HEK293 (cell line): ENCODE measurements around the gene ABCC12.

Experiments used
- CTCF ChIA-PET: fragments of 350-600 bp; formaldehyde crosslinking; extraction: SDS; loops from one replicate; lab custom pipeline; 2021; ENCODE audit warnings: antibody characterized with exemption; lab: Yijun Ruan, JAX
- POLR2A ChIA-PET: fragments of 300-600 bp; formaldehyde crosslinking; extraction: SDS; loops from one replicate; lab custom pipeline; 2020; ENCODE audit warnings: antibody characterized with exemption, inconsistent platforms; lab: Yijun Ruan, JAX
- H3K27ac ChIP-seq: fragments of 200-500 bp; sonication (Bioruptor generic); 2 replicates; pipeline ENCODE4 v1.5.1; 2014; ENCODE audit warnings: low read depth, low read length, control low read depth, inconsistent platforms; ENCODE audit errors: extremely low read depth
- H3K36me3 ChIP-seq, 2 experiments: fragments of 200-500 bp in 1 of 2; sonication (Bioruptor generic) in 1 of 2; 1 replicate in 1 of 2; 2 replicates in 1 of 2; pipeline ENCODE4 v1.5.1; 2014 to 2017; ENCODE audit warnings: inconsistent platforms in 2 of 2, low read length in 2 of 2; ENCODE audit not compliant: control insufficient read depth in 2 of 2, insufficient read depth in 1 of 2
- H3K4me1 ChIP-seq: fragments of 200-500 bp; sonication (Bioruptor generic); 2 replicates; pipeline ENCODE4 v1.5.1; 2014; ENCODE audit warnings: mild to moderate bottlenecking, low read length, inconsistent platforms; ENCODE audit not compliant: control insufficient read depth, insufficient read depth
- H3K4me3 ChIP-seq: 2 replicates; pipeline ENCODE4 v1.5.1; 2011; ENCODE audit warnings: low read depth, mild to moderate bottlenecking, control low read depth, low read length, moderate library complexity
- H3K9me3 ChIP-seq: fragments of 200-500 bp; sonication (Bioruptor generic); 2 replicates; pipeline ENCODE4 v1.5.1; 2014; ENCODE audit warnings: low read depth, low read length, inconsistent platforms; ENCODE audit not compliant: control insufficient read depth, insufficient read depth
- BCL11A ChIP-seq: fragments of 450-650 bp; formaldehyde crosslinking; IDR thresholded peaks from 2 replicates; pipeline ENCODE4 v1.5.1; 2016; ENCODE audit warnings: low read depth, missing biosample characterization, missing genetic modification characterization
- EGR2 ChIP-seq: fragments of 450-650 bp; formaldehyde crosslinking; IDR thresholded peaks from 2 replicates; pipeline ENCODE4 v1.5.1; 2016; ENCODE audit warnings: low read depth, missing biosample characterization, missing genetic modification characterization
- KLF17 ChIP-seq: fragments of 450-650 bp; formaldehyde crosslinking; IDR thresholded peaks from 2 replicates; pipeline ENCODE4 v1.5.1; 2016; ENCODE audit warnings: missing biosample characterization, missing genetic modification characterization
- PRDM2 ChIP-seq: fragments of 450-650 bp; formaldehyde crosslinking; IDR thresholded peaks from 2 replicates; pipeline ENCODE4 v1.5.1; 2016; ENCODE audit warnings: missing biosample characterization, missing genetic modification characterization, borderline replicate concordance
- REST ChIP-seq: fragments of 450-650 bp; formaldehyde crosslinking; IDR thresholded peaks from 2 replicates; pipeline ENCODE4 v1.5.1; 2016; ENCODE audit warnings: missing biosample characterization, missing genetic modification characterization
- TCF7L2 ChIP-seq: IDR thresholded peaks from 2 replicates; pipeline ENCODE4 v1.6.1; 2011; ENCODE audit warnings: low read depth, mild to moderate bottlenecking, inconsistent platforms, low read length, moderate library complexity, borderline replicate concordance
- ZBTB48 ChIP-seq: fragments of 450-650 bp; formaldehyde crosslinking; IDR thresholded peaks from 2 replicates; pipeline ENCODE4 v1.5.1; 2016; ENCODE audit warnings: missing biosample characterization, missing genetic modification characterization
- ZBTB6 ChIP-seq: fragments of 450-650 bp; formaldehyde crosslinking; IDR thresholded peaks from 2 replicates; pipeline ENCODE4 v1.5.1; 2017; ENCODE audit warnings: missing biosample characterization, missing genetic modification characterization
- ZNF239 ChIP-seq: fragments of 450-650 bp; formaldehyde crosslinking; IDR thresholded peaks from 2 replicates; pipeline ENCODE4 v1.5.1; 2016; ENCODE audit warnings: missing biosample characterization, missing genetic modification characterization
- ZNF311 ChIP-seq: fragments of 450-650 bp; formaldehyde crosslinking; IDR thresholded peaks from 2 replicates; pipeline ENCODE4 v1.5.1; 2017; ENCODE audit warnings: missing biosample characterization, missing genetic modification characterization, borderline replicate concordance
- ZNF354C ChIP-seq: fragments of 450-650 bp; formaldehyde crosslinking; IDR thresholded peaks from 2 replicates; pipeline ENCODE4 v1.5.1; 2016; ENCODE audit warnings: missing biosample characterization, missing genetic modification characterization, low read depth, borderline replicate concordance
- ZNF416 ChIP-seq: fragments of 450-650 bp; formaldehyde crosslinking; IDR thresholded peaks from 2 replicates; pipeline ENCODE4 v1.5.1; 2016; ENCODE audit warnings: missing biosample characterization, missing genetic modification characterization
- ZNF548 ChIP-seq: fragments of 450-650 bp; formaldehyde crosslinking; IDR thresholded peaks from 2 replicates; pipeline ENCODE4 v1.5.1; 2016; ENCODE audit warnings: missing biosample characterization, missing genetic modification characterization
- ZNF747 ChIP-seq: fragments of 450-650 bp; formaldehyde crosslinking; IDR thresholded peaks from 2 replicates; pipeline ENCODE4 v1.5.1; 2016; ENCODE audit warnings: missing biosample characterization, missing genetic modification characterization
- ZSCAN16 ChIP-seq: fragments of 450-650 bp; formaldehyde crosslinking; IDR thresholded peaks from 2 replicates; pipeline ENCODE4 v1.5.1; 2016; ENCODE audit warnings: missing biosample characterization, missing genetic modification characterization

The ABCC12 gene

GRCh38 chr16:48140821-48141220, 15.0 kb downstream of the ABCC12 start:
- Histone ChIP-seq H3K4me3 (no peak overlapping the region), H3K27ac (no peak overlapping the region)
- CTCF ChIA-PET = interaction anchor here (0.6 kb wide), 1 partner anchor 86 kb away, joined by 4 read pairs; no protein-coding TSS in a partner anchor
- POLR2A ChIA-PET = no interaction called here
- TF ChIP-seq ZNF239 (no peak), ZNF747 (tag by site-specific recombination) (no peak), ZSCAN16 (tag by site-specific recombination) (no peak), TCF7L2 (no peak), ZNF311 (tag by site-specific recombination) (no peak), PRDM2 (no peak), ZNF416 (tag by site-specific recombination) (no peak), REST (tag by site-specific recombination) (no peak), ZBTB48 (tag by site-specific recombination) (no peak), EGR2 (tag by site-specific recombination) (no peak), KLF17 (tag by site-specific recombination) (no peak), BCL11A (tag by site-specific recombination) (no peak)
- TF ChIP-seq, all 188 proteins: peak for 0
- Histone ChIP-seq H3K9me3 (no peaks in the 10 kb centered on the region), H3K36me3 (no peaks in the 10 kb centered on the region), H3K4me1 (no peaks in the 10 kb centered on the region)

- POLR2A ChIA-PET = no interaction called here
- CTCF ChIA-PET = interaction anchor here (0.6 kb wide), 1 partner anchor 17 kb away, joined by 4 read pairs; no protein-coding TSS in a partner anchor
- Histone ChIP-seq H3K27ac (no peak overlapping the region), H3K9me3 (no peaks in the 10 kb centered on the region), H3K4me3 (no peak overlapping the region), H3K4me1 (no peaks in the 10 kb centered on the region), H3K36me3 (no peaks in the 10 kb centered on the region)
- no peak for TF ChIP-seq ZBTB6 (tag by site-specific recombination)
- TF ChIP-seq ZNF354C = no peak
- no peak for TF ChIP-seq ZNF548 (tag by site-specific recombination)
Measured at GRCh38 chr16:48139517-48139916, 16.3 kb downstream of the ABCC12 start.
